GM19455 (cell line): Measurements from ENCODE around the gene CDK15.

Source experiments
- ATAC-seq: cut with Tn5 transposase; IDR thresholded peaks from one replicate; pipeline ENCODE4 v1.9.1; 2021; ENCODE audit not compliant: unreplicated experiment

The CDK15 gene

GRCh38 chr2:201932511-201932910, 126.2 kb downstream of the CDK15 start:
- ATAC-seq: no peak

- no peak for ATAC-seq
These were observed 127.5 kb downstream of the CDK15 start for GRCh38 chr2:201933792-201934237.

DNA sequence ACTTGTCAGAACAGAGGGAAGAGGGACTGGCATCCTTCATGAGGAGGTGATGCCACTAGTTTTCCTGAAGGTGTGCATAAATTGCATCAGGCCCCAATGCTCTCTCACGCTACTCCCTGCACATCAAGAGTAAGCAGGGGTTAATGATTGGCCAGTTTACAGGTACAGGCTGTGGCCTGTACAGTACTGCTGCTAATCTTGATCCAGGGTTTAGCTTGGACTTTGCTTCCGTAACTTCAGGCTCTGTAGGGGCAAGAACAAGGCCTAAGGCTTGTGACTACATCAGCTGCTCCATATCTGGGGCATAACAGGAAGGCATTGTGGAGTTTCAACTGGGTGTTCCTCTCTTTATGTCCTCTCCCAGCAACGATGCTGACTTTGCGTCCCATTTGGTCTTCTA, 130.5 kb downstream of the CDK15 start:
- ATAC-seq: no peak

- no peak for ATAC-seq
These were observed 131.0 kb downstream of the CDK15 start for GRCh38 chr2:201937343-201937742.

GRCh38 chr2:201938156-201938775, 131.9 kb downstream of the CDK15 start:
- ATAC-seq: no peak

DNA sequence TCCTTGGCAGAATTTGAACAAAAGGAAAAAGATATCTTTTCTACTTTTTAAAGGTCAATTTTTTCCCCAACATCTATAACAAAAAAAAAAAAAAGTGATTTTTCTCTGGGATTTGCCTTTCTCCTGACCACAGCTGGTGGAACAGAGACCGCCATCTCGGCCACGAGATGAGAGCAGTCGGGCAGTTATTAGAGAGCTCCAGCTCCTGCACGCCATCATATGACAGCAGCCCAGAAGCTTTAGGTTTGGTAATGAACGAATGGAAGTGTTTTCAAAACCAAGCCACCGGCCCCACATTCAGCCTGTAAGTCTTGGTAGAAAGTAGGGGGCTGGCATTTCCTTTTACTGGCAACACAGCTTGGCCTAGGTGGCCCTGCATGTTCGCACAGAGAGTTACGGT, 132.4 kb downstream of the CDK15 start:
- no peak for ATAC-seq

DNA sequence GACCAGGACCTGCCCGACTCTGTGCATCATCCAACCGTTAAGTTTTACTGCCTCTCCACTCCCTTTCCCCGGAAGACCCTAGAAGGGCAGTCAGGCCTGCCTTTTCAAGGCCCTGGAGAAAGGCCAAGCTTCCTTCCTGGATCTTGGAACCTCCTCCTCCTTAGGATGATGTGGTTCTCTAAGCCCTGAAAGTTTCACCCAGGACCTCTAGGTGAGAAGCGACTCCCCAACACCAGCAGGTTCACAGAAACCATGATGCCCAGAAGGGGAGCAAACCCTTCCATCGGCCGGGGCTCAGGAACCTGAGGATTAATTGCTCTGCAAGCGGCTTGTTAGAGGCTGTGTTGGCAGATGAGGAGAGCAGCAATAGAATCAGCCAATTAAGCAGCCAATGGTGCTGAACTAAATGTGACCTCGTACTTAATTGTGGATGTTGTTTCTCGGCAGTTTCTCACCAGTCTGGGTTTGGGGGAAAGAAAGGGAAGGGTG, 133.2 kb downstream of the CDK15 start:
- no peak for ATAC-seq

GRCh38 chr2:201942531-201942930, 136.2 kb downstream of the CDK15 start:
- ATAC-seq: no peak
